Measurements from ENCODE around the gene HSPG2. TPM values are rescaled to one million over a fixed set of nuclear protein-coding genes. Genes with fewer than 3 reads are reported as not detected.

HSPG2 gene
- total and polyA plus RNA-seq, 2 of the 13 experiments (the other 11 are each of a cell fraction or from before 2014, with no cell fraction given), result 9.1 to 13.1 TPM

GRCh38 chr1:21931171-21932093 lies 5.7 kb downstream of the HSPG2 start (continued):
- TF ChIP-seq MYC (CRISPR knock-in tag; IDR thresholded peaks at IDR 0.05; ENCODE audit: borderline replicate concordance) (peak; percentile 43; the same call in 1 of the 2 replicates), MAF1 (CRISPR knock-in tag; IDR thresholded peaks at IDR 0.05; ENCODE audit: borderline replicate concordance) (peak; percentile 61; the same call in 1 of the 2 replicates), POLR2AphosphoS5 (IDR thresholded peaks at IDR 0.05; ENCODE audit: low read depth, low read length) (no peak), ZNF138 (CRISPR knock-in tag; IDR thresholded peaks at IDR 0.05; ENCODE audit: low read depth) (no peak), HIVEP1 (CRISPR knock-in tag; IDR thresholded peaks at IDR 0.05) (no peak), AHR (CRISPR knock-in tag; IDR thresholded peaks at IDR 0.05) (no peak), TBX2 (CRISPR knock-in tag; IDR thresholded peaks at IDR 0.05; ENCODE audit: borderline replicate concordance) (peak; percentile 93), ZNF549 (CRISPR knock-in tag; IDR thresholded peaks at IDR 0.05) (no peak), ZNF552 (CRISPR knock-in tag; IDR thresholded peaks at IDR 0.05; ENCODE audit: borderline replicate concordance) (no peak), TCF7 (IDR thresholded peaks at IDR 0.05; ENCODE audit: low read depth) (peak; percentile 18; the same call in 1 of the 2 replicates), ZNF768 (CRISPR knock-in tag; IDR thresholded peaks at IDR 0.05) (peak; percentile 16; the same call in 1 of the 2 replicates), ZFP1 (CRISPR knock-in tag; IDR thresholded peaks at IDR 0.05) (no peak), ZNF710 (CRISPR knock-in tag; IDR thresholded peaks at IDR 0.05; ENCODE audit: borderline replicate concordance) (0 out of 2 replicates have a peak, but pooled peaks have one; percentile 45), STAG1 (CRISPR knock-in tag; IDR thresholded peaks at IDR 0.05) (peak; percentile 23; the same call in 1 of the 2 replicates), MXD1 (CRISPR knock-in tag; IDR thresholded peaks at IDR 0.05) (0 out of 2 replicates have a peak, but pooled peaks have one; percentile 38), ZNF292 (CRISPR knock-in tag; IDR thresholded peaks at IDR 0.05; ENCODE audit: borderline replicate concordance, low read depth) (peak; percentile 80), FOXC1 (CRISPR knock-in tag; IDR thresholded peaks at IDR 0.05; ENCODE audit: borderline replicate concordance) (no peak), LRRFIP1 (CRISPR knock-in tag; conservative IDR thresholded peaks at IDR 0.05) (no peak), HNF1A (IDR thresholded peaks at IDR 0.05; ENCODE audit: low read depth) (no peak; the same call in 1 of the 2 replicates), HNF1A (CRISPR knock-in tag; IDR thresholded peaks at IDR 0.05; ENCODE audit: borderline replicate concordance) (peak; percentile 74; the same call in 1 of the 2 replicates)
